NCI-H526 (cell line): ENCODE data around the gene MBD4.

Experiments used
- DNase-seq, 2 experiments: peaks; one replicate each; lab custom pipeline; 2025; lab: John Stamatoyannopoulos, UW

Gene MBD4

GRCh38 chr3:129382366-129382765 is 57.4 kb downstream of the MBD4 start:
- no peak for DNase-seq
